ENCODE measurements around the gene HNRNPLL. TPM values are rescaled to one million over a fixed set of nuclear protein-coding genes. Genes with fewer than 3 reads are reported as not detected.
A peak's percentile ranks its signal among the peaks of the same experiment; 100 is the strongest.

HNRNPLL gene
- total RNA-seq, 1 donor from 2014 or later: 29.7 TPM

DNA sequence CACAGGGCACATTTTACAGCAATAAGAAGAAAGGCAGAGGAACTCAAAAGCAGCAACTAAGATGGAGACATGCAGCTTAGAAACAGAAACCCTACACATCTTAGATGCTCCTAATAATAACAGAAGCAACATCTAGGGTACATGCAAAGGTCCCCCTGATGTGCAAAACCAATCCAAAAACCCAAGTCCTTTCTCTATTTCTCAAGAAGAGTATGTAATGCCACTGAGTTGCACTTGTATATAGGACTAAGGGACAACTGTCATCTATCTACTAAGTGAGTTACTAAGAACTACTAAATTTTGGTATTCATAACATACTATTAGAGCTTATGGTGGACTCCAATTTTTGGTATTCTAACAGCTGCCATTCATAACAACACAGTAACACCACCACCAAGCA lies 28.4 kb downstream of the HNRNPLL start:
- TF ChIP-seq, protein P1, sequence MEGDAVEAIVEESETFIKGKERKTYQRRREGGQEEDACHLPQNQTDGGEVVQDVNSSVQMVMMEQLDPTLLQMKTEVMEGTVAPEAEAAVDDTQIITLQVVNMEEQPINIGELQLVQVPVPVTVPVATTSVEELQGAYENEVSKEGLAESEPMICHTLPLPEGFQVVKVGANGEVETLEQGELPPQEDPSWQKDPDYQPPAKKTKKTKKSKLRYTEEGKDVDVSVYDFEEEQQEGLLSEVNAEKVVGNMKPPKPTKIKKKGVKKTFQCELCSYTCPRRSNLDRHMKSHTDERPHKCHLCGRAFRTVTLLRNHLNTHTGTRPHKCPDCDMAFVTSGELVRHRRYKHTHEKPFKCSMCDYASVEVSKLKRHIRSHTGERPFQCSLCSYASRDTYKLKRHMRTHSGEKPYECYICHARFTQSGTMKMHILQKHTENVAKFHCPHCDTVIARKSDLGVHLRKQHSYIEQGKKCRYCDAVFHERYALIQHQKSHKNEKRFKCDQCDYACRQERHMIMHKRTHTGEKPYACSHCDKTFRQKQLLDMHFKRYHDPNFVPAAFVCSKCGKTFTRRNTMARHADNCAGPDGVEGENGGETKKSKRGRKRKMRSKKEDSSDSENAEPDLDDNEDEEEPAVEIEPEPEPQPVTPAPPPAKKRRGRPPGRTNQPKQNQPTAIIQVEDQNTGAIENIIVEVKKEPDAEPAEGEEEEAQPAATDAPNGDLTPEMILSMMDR (IDR thresholded peaks at IDR 0.05; ENCODE audit: insufficient read depth, low read length, severe bottlenecking): no peak
- FAIRE-seq: no peak

DNA sequence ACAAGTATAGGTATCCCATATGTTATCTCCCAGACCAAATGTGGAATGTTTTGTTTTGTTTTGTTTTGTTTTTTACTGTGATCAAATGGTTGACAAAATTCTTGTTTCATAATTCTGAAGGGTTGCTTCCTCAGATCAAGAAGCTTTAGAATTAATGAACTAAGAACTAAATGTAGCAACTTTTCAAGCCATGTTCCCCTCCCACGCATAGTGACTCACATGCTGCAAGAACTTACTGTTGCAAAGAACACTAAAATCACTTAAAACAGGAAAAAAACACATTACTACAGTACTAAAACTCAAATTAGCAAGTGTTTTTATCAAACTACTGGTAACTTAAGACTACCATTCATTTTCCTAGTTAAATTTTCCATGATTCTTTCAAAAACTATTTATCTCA lies 30.6 kb downstream of the HNRNPLL start:
- Histone ChIP-seq H3K27me3 (ENCODE audit: control insufficient read depth, insufficient read depth, low read length) (no peaks in the 10 kb centered on the region), H3K36me3 (ENCODE audit: control insufficient read depth, insufficient read depth, low read length) (peaks cover 8% of the 10 kb centered on the region), H3K4me3 (ENCODE audit: low read depth, low read length) (no peak overlapping the region)
- FAIRE-seq: no peak
- TF ChIP-seq, protein P1 (IDR thresholded peaks at IDR 0.05; ENCODE audit: insufficient read depth, low read length, severe bottlenecking): no peak
- DNase-seq (ENCODE audit: low read depth): peak; percentile 70

More for the DNA sequence above, 28.4 kb downstream of the HNRNPLL start:
- Histone ChIP-seq H3K36me3 (ENCODE audit: control insufficient read depth, insufficient read depth, low read length) (peaks cover 4% of the 10 kb centered on the region), H3K27me3 (ENCODE audit: control insufficient read depth, insufficient read depth, low read length) (no peaks in the 10 kb centered on the region), H3K4me3 (ENCODE audit: low read depth, low read length) (no peak overlapping the region)
- DNase-seq (ENCODE audit: low read depth): no peak

DNA sequence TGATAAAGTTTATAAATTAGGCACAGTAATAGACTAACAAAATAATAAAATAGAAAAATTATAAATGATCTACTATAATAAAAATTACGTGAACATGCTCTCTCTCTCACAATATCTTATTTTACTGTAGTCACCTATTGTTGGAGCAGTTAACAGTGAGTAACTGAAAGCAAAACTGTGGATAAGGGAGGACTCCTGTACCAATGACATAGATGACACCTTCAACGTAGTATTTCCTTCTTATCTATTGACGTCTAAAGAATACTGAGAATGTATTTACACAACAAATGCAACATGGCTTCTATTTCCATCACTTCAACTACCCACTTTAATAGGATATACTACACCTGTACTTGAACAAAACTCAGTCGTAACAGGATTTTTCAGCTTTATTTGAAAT lies 31.5 kb downstream of the HNRNPLL start:
- DNase-seq (ENCODE audit: low read depth) (no peak), FAIRE-seq (no peak)
- Histone ChIP-seq H3K27me3 (ENCODE audit: control insufficient read depth, insufficient read depth, low read length) (no peaks in the 10 kb centered on the region), H3K4me3 (ENCODE audit: low read depth, low read length) (no peak overlapping the region), H3K36me3 (ENCODE audit: control insufficient read depth, insufficient read depth, low read length) (peaks cover 8% of the 10 kb centered on the region)
- TF ChIP-seq, protein P1 (IDR thresholded peaks at IDR 0.05; ENCODE audit: insufficient read depth, low read length, severe bottlenecking): no peak

DNA sequence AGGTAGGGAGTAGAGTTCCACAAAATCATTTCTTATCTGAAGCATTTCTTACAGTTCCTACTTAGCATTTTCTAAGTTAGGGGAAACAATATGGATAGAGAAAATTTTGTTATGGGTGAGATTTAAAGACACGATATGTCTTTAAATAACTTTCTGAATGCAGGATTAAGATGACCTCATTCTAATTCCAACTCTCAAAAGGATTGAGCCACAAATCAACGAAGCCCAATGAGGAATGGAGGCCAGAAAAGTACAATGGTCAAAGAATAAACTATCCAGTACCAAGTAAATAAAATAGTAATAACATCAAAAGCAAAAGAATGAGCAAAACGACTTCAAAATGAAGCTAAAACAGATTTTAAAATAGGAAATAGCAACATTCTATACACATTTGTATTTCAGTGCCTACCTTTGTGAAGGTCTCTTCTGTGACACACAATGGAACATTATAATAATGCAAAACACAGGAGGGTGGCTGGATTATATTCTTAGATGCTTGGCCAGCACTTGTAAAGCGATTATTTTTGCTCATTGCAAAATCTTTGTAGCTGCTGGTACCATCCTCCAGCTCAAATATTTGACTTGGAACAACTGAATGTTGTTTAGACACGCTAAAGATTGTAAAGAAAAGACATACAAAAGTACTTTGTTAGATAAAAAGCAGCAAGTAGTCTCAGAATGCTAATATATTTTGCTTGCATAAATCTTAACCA lies 33.8 kb downstream of the HNRNPLL start:
- DNase-seq (ENCODE audit: low read depth) (no peak), FAIRE-seq (no peak)
- TF ChIP-seq, protein P1 (IDR thresholded peaks at IDR 0.05; ENCODE audit: insufficient read depth, low read length, severe bottlenecking): no peak
- Histone ChIP-seq H3K4me3 (ENCODE audit: low read depth, low read length) (no peak overlapping the region), H3K36me3 (ENCODE audit: control insufficient read depth, insufficient read depth, low read length) (peaks cover 6% of the 10 kb centered on the region), H3K27me3 (ENCODE audit: control insufficient read depth, insufficient read depth, low read length) (no peaks in the 10 kb centered on the region)

DNA sequence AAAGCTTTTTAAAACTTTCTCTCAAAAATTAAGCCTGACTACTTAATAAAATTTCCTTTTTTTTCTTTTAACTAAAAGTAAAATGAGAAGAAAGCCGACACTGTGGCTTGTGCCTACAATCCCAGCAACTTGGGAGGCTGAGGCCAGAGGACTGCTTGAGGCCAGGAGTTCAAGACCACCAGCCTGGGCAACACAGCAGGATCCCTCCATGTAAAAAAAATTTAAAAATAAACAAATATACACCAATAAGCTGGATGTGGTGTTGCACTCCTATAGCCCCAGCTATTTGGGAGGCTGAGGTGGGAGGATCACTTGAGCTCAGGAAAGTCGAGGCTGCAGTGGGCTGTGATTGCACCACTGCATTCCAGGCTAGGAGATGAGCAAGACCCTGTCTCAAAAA lies 37.4 kb downstream of the HNRNPLL start:
- Histone ChIP-seq H3K4me3 (ENCODE audit: low read depth, low read length) (no peak overlapping the region), H3K27me3 (ENCODE audit: control insufficient read depth, insufficient read depth, low read length) (no peaks in the 10 kb centered on the region), H3K36me3 (ENCODE audit: control insufficient read depth, insufficient read depth, low read length) (peaks cover 3% of the 10 kb centered on the region)
- DNase-seq (ENCODE audit: low read depth): no peak
- TF ChIP-seq, protein P1 (IDR thresholded peaks at IDR 0.05; ENCODE audit: insufficient read depth, low read length, severe bottlenecking): no peak
- FAIRE-seq: no peak

DNA sequence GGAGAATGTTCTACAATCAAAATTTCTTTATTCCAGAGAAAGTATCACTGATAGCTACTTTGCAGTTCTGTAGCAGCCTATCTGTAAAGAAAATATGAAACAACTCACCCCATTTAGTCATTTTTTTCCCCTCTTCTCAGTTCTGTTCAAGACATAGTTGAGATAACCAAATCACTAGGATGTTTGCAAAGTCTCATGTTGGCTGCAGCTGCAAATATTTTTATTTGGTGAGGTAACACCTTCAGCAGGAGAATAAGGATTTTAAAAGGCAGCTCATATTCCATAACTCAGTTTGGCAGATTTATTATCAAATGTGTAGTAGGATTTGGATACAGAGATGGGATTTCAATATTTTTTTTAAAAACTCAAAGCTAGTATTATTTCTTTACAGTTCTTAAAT lies 41.0 kb downstream of the HNRNPLL start:
- no peak for DNase-seq (ENCODE audit: low read depth)
- Histone ChIP-seq H3K27me3 (ENCODE audit: control insufficient read depth, insufficient read depth, low read length) (no peaks in the 10 kb centered on the region), H3K36me3 (ENCODE audit: control insufficient read depth, insufficient read depth, low read length) (no peaks in the 10 kb centered on the region), H3K4me3 (ENCODE audit: low read depth, low read length) (no peak overlapping the region)
- FAIRE-seq: no peak
- TF ChIP-seq, protein P1 (IDR thresholded peaks at IDR 0.05; ENCODE audit: insufficient read depth, low read length, severe bottlenecking): no peak

All from bronchial epithelial cell (primary cell).